ENCODE results near the gene CD248.
"Not testable (repeated sequence)": the region's sequence is repeated elsewhere in the genome, so short reads cannot be mapped to it uniquely, and the experiment has no call there.

Gene CD248

DNA sequence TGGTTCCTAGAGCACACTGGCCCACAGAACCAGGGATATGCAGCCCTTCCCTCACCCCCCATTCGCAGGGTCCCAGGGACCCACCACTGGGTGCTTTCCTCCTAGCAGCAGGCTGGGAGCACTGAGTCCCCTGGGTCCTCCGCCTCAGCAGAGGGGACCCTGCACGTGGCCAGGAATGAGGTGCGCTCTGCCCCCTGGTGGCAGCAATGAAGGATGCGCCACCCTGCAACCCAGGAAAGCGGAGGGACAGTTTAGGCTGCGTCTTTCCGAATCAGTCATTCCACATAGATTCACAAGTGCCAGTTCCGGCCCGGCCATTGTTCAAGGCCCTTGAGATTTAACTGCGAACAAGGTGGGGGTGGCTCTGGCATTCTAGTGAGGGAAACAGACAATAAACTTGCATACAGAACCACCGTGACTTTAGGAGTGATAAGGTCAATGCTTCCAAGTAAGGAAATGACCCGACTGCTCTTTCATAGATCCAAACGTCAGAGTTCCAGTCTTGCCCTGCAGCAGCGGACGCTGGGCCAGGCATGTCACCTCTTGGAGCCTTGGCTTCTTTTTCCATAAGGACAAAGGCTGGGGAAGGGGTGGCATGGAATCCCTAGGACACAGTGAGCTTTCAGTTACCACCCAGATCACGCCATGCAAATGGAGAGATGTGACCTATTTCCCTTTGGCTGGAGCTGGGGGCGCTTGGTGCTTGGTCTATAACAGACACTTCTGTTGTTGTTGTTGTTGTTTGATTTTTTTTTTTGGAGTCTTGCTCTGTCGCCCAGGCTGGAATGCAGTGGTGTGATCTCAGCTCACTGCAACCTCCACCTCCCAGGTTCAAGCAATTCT is 11.7 kb upstream of the CD248 start:
- peak; percentile 77 for DNase-seq (ENCODE audit: low spot score)

DNA sequence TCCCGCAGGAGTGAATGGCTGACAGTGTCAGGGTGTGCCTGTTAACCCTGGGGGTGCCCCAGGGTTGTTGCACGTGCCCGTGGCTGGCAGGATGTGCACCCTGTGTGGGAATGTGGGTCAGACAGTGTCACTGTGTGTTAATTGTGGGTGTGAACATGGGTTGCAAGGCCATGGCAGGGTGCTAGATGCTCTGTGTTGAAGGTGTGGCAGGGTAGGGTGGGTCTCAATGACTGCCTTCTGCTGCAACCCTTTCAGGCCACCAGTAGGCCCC is 11.1 kb upstream of the CD248 start:
- no peak for DNase-seq (ENCODE audit: low spot score)

DNA sequence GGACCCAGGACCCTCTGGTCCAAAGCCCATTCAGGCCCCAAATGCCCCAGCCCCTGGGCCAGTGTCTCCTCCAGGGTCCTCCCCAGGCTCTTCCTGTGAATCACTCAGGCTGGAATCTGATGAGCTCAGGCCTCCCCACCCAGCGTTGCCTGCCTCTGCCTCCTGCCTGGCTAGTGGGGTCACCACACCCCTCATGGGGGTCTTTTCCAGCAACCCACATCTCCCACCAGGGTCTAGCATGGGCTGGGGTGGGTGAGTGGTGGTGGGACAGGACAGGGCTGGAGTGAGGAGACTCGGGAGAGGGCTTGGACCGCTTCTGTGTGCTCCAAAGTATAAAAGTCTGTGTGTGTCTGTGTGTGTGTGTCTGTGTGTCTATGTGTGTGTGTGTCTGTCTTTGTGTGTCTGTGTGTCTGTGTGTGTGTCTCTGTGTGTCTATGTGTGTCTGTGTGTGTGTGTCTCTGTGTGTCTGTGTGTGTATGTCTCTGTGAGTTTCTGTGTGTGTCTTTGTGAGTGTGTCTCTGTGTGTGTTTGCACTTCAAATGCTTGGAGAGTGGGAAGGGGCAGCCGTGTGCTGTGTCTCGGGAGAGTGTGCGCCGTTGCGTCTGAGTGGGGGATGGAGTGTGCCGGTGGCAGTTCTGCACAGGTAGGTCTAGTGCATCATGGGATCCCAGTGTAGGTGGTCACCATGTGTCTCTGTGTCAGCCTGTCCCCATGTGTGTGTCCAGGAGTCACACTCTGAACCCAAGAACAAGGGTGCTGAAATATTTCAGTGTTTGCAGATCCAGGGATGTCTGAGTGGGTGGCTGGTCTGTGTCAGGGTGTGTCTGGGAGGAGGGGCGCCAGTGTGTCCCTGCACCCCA is 10.6 kb upstream of the CD248 start:
- DNase-seq (ENCODE audit: low spot score) = peak; percentile 73

DNA sequence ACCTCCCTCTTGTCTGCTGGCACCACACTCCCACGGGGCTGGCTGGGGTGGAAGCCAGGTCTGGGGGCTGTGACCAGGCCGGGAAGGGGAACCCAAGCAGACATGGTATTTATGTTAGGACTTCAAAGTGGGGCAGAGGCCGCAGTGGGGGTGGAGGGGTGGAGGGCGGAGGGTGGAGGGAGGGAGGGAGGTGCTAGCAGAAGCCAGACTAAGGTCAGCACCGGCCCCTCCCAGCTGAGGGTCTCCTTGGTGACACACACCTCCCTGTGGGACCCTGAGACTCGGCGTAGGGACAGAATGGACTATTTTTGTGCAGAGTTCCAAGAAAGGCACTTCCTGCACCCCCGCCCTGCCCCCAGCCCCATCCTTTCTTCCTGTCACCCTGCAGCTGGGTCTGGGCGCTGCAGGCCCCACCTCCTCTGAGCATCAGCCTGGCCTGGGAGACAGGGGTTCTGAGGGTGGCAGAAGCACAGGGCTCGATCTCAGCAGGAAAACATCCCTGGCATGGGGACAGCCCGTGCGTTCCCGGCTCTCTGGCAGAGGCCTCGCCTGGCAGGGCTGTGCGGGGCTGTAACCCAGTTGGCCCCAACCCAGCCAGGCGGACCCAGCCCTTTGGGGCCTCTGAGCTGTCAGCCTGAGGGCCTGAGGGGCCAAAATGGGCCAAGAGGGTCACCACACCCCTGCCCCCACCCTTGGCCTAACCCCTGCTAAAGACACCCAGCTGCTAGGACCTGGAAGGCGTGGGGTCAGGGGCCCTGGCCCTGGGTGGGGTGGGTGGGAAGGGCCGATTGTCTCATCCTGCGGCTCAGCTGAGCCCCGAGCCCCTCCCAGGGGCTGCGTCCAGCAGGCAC is 9.6 kb upstream of the CD248 start:
- DNase-seq (ENCODE audit: low spot score) = peak; percentile 63

- no peak for DNase-seq (ENCODE audit: low spot score)
Measured at GRCh38 chr11:66325263-66325671, 8.4 kb upstream of the CD248 start.

DNA sequence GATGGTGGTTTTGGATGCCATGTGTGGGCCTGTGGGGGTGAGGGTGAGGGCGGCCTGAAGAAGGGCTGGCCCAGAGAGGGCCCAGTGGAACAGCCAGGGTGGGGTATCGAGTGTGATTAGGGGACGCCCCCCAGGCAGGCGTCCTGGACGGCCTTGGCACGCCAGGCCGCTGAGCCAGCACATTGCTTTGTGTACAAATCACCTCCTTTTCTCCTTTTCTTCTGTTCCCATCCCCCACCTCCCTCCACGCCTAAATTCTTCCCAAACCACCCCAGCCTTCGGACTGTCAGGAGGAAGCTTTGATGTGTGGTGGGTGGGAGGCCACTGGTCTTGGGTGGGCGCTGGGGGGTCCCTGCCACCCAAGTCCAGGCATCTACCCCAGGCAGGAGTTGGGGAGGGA is 7.8 kb upstream of the CD248 start:
- DNase-seq (ENCODE audit: low spot score) = peak; percentile 50

GRCh38 chr11:66323684-66324083 is 6.8 kb upstream of the CD248 start:
- DNase-seq (ENCODE audit: low spot score) = no peak

- peak; percentile 70 for DNase-seq (ENCODE audit: low spot score)
Measured at GRCh38 chr11:66322732-66323427, 6.0 kb upstream of the CD248 start.

GRCh38 chr11:66321606-66322005 is 4.8 kb upstream of the CD248 start:
- DNase-seq (ENCODE audit: low spot score) = no peak

- DNase-seq (ENCODE audit: low spot score) = not testable (repeated sequence)
Measured at GRCh38 chr11:66320748-66321147, 3.9 kb upstream of the CD248 start.

GRCh38 chr11:66320289-66320688 is 3.4 kb upstream of the CD248 start:
- DNase-seq (ENCODE audit: low spot score) = not testable (repeated sequence)

GRCh38 chr11:66318600-66318970 is 1.7 kb upstream of the CD248 start:
- DNase-seq (ENCODE audit: low spot score) = no peak

DNA sequence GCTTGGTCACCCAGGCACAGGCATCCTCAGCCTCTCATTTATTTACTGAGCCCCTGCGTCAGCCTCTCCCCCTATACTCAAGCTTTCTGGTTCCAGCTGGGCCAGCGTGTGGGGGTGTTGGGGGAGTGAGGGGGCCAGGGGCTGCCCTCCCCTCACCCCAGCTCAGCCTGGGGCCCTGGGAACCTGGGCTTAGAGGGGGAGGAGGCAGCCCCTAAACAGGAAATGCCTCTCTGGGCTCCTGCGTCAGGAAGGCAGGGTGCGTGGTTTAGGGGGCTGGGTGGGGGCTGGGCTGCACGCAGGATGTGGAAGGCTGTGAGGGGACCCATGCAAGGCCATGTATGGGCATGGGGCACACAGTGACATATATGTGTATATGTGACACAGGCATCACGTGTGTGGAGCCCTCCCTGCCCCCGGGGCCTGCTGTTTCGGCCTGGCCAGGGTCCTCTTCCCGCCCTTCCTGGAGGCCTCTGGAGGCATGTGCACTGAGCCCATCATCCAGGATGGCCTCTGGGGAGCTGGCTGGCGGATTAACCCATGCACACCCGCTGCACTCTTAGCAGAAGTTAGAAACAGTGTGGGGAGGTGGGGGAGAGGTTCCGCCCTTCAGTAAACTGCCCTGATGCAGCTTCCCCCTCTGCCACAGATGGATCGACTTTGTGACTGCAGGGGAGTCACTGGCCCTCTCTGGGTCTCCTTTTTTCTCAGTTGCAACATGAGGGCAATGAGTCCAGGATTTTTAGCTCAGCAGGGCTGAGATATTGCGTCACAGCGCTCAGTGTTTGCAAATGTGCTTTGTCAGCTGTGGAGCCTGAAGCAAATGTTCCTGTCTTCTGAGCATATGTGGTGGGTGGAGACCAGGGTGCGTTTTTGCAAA is 1.1 kb upstream of the CD248 start:
- peak; percentile 59 for DNase-seq (ENCODE audit: low spot score)

- DNase-seq (ENCODE audit: low spot score) = peak; percentile 81
Measured at GRCh38 chr11:66317322-66317722, 478 bp upstream of the CD248 start.

- no peak for DNase-seq (ENCODE audit: low spot score)
Measured at GRCh38 chr11:66315921-66316811, 678 bp downstream of the CD248 start.

- no peak for DNase-seq (ENCODE audit: low spot score)
Measured at GRCh38 chr11:66315498-66315885, 1.4 kb downstream of the CD248 start.

DNA sequence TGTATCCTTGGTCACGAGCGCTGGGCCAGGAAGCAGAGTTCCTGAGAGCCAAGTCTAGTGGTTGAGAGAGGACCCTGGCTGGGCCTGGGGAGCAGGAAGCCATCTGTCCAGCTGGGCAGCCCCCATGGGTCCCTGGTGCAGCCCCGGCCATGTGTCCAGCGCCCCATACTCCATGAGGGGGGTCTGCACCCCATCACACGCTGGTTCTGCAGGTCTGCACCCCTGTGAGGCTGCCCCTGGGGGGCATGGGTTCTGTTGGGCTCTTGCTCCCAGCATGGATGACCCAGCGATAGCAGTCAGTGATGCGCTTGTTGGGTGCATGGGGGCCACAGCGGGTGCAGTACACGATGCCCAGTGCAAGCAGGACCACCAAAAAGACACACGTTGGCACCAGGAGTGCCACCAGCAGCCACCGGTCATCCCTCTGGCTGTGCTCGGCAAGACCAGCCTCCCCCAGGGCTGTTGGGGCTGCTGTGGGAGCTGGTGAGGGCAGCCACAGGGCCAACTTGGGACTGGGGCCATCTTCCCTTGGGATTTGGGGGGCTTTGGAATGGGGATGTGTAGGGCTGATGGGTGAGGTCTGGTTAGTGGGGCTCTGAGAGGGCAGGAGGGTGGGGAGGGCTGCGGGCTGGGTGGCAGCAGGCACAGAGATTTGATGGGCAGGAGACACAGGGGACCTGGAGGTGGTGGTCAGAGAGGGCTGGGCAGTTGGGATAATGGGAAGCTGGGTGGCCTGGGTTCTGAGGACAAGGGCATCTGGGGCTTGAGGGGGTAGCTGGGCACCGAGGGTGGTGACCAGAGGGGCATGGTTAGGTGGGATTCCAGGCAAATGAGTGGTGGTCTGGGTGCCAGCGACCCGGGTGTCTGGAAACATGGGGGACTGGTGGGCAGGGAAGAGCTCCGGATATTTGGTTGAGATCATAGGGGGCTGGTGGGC is 2.0 kb downstream of the CD248 start:
- no peak for DNase-seq (ENCODE audit: low spot score)

DNA sequence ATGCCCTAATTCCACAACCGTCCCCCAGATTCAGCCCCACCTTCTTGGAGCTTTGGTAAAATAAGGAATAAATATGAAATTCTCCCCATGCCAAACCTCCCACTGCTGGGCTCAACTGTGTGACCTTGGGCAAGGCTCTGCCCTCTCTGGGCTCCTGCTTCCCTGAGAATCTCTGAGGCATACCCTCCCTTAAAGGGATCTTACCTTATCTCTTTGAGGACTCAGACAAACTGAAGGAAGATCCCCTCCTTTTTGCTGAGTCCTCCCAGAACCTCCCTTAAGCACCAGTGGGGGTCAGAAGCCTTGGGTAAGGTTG is 2.7 kb downstream of the CD248 start:
- no peak for DNase-seq (ENCODE audit: low spot score)

Data from AG20443 (cell line).